ENCODE results near the gene RANBP1. TPM values are rescaled to one million over a fixed set of nuclear protein-coding genes. Genes with fewer than 3 reads are reported as not detected.
A peak's percentile ranks its signal among the peaks of the same experiment; 100 is the strongest.

Gene RANBP1
- total and polyA plus RNA-seq, 9 of the 15 experiments (the other 6 are each of a cell fraction or from before 2014, with no cell fraction given) = 162 to 2,891 (median 1,289) TPM

- TF ChIP-seq RBBP5 (IDR thresholded peaks at IDR 0.05; ENCODE audit: borderline replicate concordance, insufficient read depth, low read length, poor library complexity, severe bottlenecking) = peak; percentile 16
- no peak for TF ChIP-seq CCNT2 (IDR thresholded peaks at IDR 0.05; ENCODE audit: borderline replicate concordance, extremely low read depth, insufficient read length, low read depth, low read length)
- TF ChIP-seq SPI1 (IDR thresholded peaks at IDR 0.05; ENCODE audit: borderline replicate concordance, low read depth, low read length) = no peak
- no peak for TF ChIP-seq HDAC8 (tag; IDR thresholded peaks at IDR 0.05)
- no peak for TF ChIP-seq CEBPB (tag; IDR thresholded peaks at IDR 0.05)
- no peak for TF ChIP-seq NONO (IDR thresholded peaks at IDR 0.05; ENCODE audit: low read depth in 2 of 2, low read length in 1 of 2)
- no peak for TF ChIP-seq NFYB (IDR thresholded peaks at IDR 0.05; ENCODE audit: extremely low read depth, insufficient read length)
- no peak for TF ChIP-seq CTBP1 (IDR thresholded peaks at IDR 0.05; ENCODE audit: borderline replicate concordance)
- TF ChIP-seq CBFB (CRISPR knock-in tag; IDR thresholded peaks at IDR 0.05) = no peak
- TF ChIP-seq MAZ (CRISPR knock-in tag; conservative IDR thresholded peaks at IDR 0.05 in 1 of 2, IDR thresholded peaks at IDR 0.05 in 1 of 2) = peak in 1 of 2 experiments; percentile 91; a peak in 2 of 4 replicates
- no peak for TF ChIP-seq CHCHD3 (CRISPR knock-in tag; IDR thresholded peaks at IDR 0.05)
- TF ChIP-seq NFE2 (IDR thresholded peaks at IDR 0.05; ENCODE audit: low read depth) = no peak
- TF ChIP-seq TGIF2 (CRISPR knock-in tag; IDR thresholded peaks at IDR 0.05) = no peak
- TF ChIP-seq, protein P1, sequence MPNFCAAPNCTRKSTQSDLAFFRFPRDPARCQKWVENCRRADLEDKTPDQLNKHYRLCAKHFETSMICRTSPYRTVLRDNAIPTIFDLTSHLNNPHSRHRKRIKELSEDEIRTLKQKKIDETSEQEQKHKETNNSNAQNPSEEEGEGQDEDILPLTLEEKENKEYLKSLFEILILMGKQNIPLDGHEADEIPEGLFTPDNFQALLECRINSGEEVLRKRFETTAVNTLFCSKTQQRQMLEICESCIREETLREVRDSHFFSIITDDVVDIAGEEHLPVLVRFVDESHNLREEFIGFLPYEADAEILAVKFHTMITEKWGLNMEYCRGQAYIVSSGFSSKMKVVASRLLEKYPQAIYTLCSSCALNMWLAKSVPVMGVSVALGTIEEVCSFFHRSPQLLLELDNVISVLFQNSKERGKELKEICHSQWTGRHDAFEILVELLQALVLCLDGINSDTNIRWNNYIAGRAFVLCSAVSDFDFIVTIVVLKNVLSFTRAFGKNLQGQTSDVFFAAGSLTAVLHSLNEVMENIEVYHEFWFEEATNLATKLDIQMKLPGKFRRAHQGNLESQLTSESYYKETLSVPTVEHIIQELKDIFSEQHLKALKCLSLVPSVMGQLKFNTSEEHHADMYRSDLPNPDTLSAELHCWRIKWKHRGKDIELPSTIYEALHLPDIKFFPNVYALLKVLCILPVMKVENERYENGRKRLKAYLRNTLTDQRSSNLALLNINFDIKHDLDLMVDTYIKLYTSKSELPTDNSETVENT (CRISPR knock-in tag; IDR thresholded peaks at IDR 0.05) = no peak; the same call in 1 of the 2 replicates
- TF ChIP-seq, protein P2, sequence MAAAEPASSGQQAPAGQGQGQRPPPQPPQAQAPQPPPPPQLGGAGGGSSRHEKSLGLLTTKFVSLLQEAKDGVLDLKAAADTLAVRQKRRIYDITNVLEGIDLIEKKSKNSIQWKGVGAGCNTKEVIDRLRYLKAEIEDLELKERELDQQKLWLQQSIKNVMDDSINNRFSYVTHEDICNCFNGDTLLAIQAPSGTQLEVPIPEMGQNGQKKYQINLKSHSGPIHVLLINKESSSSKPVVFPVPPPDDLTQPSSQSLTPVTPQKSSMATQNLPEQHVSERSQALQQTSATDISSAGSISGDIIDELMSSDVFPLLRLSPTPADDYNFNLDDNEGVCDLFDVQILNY (CRISPR knock-in tag; IDR thresholded peaks at IDR 0.05) = no peak
- 0 out of 2 replicates have a peak, but pooled peaks have one; percentile 54 for TF ChIP-seq ZNF76 (CRISPR knock-in tag; IDR thresholded peaks at IDR 0.05; ENCODE audit: borderline replicate concordance)
- peak; percentile 54 to 88 for TF ChIP-seq RCOR1 (IDR thresholded peaks at IDR 0.05; ENCODE audit: borderline replicate concordance in 1 of 2, low read depth in 2 of 2, low read length in 2 of 2)
- no peak for TF ChIP-seq FOXJ3 (CRISPR knock-in tag; IDR thresholded peaks at IDR 0.05)
- TF ChIP-seq GTF2A2 (tag; IDR thresholded peaks at IDR 0.05) = no peak
- TF ChIP-seq DMBX1 (CRISPR knock-in tag; IDR thresholded peaks at IDR 0.05; ENCODE audit: borderline replicate concordance) = peak; percentile 49; the same call in 1 of the 2 replicates
- no peak for TF ChIP-seq ZNF75A (CRISPR knock-in tag; IDR thresholded peaks at IDR 0.05)
- TF ChIP-seq NR2F6 (CRISPR knock-in tag; IDR thresholded peaks at IDR 0.05) = peak; percentile 68; the same call in 1 of the 2 replicates
These were observed 31.1 kb upstream of the RANBP1 start (continued) for GRCh38 chr22:20084547-20085413.

Data from K562 (cell line).